Ovary (tissue), 9 donors: ENCODE data around the gene LEF1. TPM values are rescaled to one million over a fixed set of nuclear protein-coding genes. Genes with fewer than 3 reads are reported as not detected.

Experiments used
- DNase-seq, 5 donors: peaks; one replicate each; pipeline ENCODE4 v3.0.0-alpha.2; 2019 to 2020
- H3K27ac ChIP-seq, 2 donors: fragments of 200-600 bp; one replicate each; pipeline versions ENCODE4 v1.5.1 to v1.8.0; 2019 to 2022
- H3K27me3 ChIP-seq: fragments of 200-600 bp; one replicate; pipeline ENCODE4 v1.8.0; 2022
- H3K36me3 ChIP-seq: fragments of 200-600 bp; sonication (generic); one replicate; pipeline ENCODE4 v1.5.1; 2019
- H3K4me1 ChIP-seq: one replicate; pipeline ENCODE4 v1.8.1; 2013; ENCODE audit warnings: mild to moderate bottlenecking, moderate library complexity; ENCODE audit not compliant: insufficient read depth
- H3K4me3 ChIP-seq: fragments of 200-600 bp; sonication (generic); one replicate; pipeline ENCODE4 v1.5.1; 2017
- H3K9me3 ChIP-seq, 2 donors: fragments of 200-600 bp in 1 of 2; sonication (generic) in 1 of 2; one replicate each; pipeline versions ENCODE4 v1.5.1 to v1.8.1; 2013 to 2019; ENCODE audit warnings: mild to moderate bottlenecking in 1 of 2, moderate library complexity in 1 of 2
- CTCF ChIP-seq, 3 donors: fragments of 450-650 bp in 2 of 3; fragments of 200-600 bp in 1 of 3; IDR thresholded peaks; one replicate each; pipeline versions ENCODE4 v1.5.1 to v1.8.0; 2016 to 2022; ENCODE audit warnings: antibody characterized with exemption in 3 of 3, mild to moderate bottlenecking in 1 of 3
- EP300 ChIP-seq: sonication (generic); formaldehyde crosslinking; IDR thresholded peaks from one replicate; pipeline ENCODE4 v1.6.1; 2017; ENCODE audit warnings: antibody characterized with exemption
- POLR2A ChIP-seq: fragments of 450-650 bp; IDR thresholded peaks from one replicate; pipeline ENCODE4 v1.6.1; 2017; ENCODE audit warnings: antibody characterized with exemption, mild to moderate bottlenecking, moderate library complexity
- WGBS, 3 donors: extraction: QIAGEN DNeasy Blood & Tissue Kit in 1 of 3; methylation state at CpG; one replicate each; pipeline versions ENCODE4 v1.1.5 to v1.1.7; 2013 to 2017; 5-methylcytosine and 5-hydroxymethylcytosine counted together
- intact Hi-C, 4 donors: fragments of 100-400 bp; cut with DNase I; formaldehyde crosslinking; loops; one replicate each; pipeline versions ENCODE4 v1.11.0 to v1.15.1; 2022 to 2023
- polyA plus RNA-seq, 2 donors: library from polyadenylated mRNA; stranded (reverse); fragments of 200-250 nt in 1 of 2; fragments of 350-450 nt in 1 of 2; fragmentation: Illumina TruSeq in 1 of 2; extraction: RNeasy Lipid Tissue Mini Kit (QIAGEN cat#74804) in 1 of 2; gene quantifications; one replicate each; pipeline ENCODE4 v1.2.3, GENCODE V29; 2013 to 2014
- total RNA-seq, 7 donors: library from RNA; depleted of rRNA in 2 of 7; stranded (reverse); fragments of >200 nt in 2 of 7; fragmentation: NEBNext Ultra II Directional in 3 of 7; extraction: Animal tissue kit (Norgen Biotek cat#: 25700) in 3 of 7; gene quantifications; one replicate each; pipeline versions ENCODE4 v1.1.0 to v1.2.4, GENCODE V29; 2016 to 2023
- donor health status: DM: no; HTN: no; CAD: no; lungs with moderate emphysema.
- donor health status: DM: no; HTN: no; CAD: no.
- donor health status: Bipolar disorder and iron deficiency.
- donor health status: DM: yes; HTN: yes; CAD: no.
- donor health status: DM: no; HTN: no; CAD: no.
- donor health status: DM: yes; HTN: yes; CAD: no.

The LEF1 gene
- total and polyA plus RNA-seq, 9 donors: 1.8 to 30.1 (median 6.0) TPM

GRCh38 chr4:108188770-108189169 is 20.0 kb upstream of the LEF1 start:
- Histone ChIP-seq H3K4me1 (no peaks in the 10 kb centered on the region), H3K4me3 (no peak overlapping the region), H3K27ac (no peak overlapping the region), H3K36me3 (no peaks in the 10 kb centered on the region), H3K9me3 (no peaks in the 10 kb centered on the region), H3K27me3 (no peaks in the 10 kb centered on the region)
- DNase-seq: no peak
- TF ChIP-seq EP300: no peak
- TF ChIP-seq POLR2A: no peak
- TF ChIP-seq CTCF (IDR thresholded peaks at IDR 0.05): no peak
- intact Hi-C loops: no loop called here
- WGBS, 3 donors: 64 to 80% (median 69%) methylated on average over 2 of the region's 2 CpGs

- DNase-seq: no peak
- H3K9me3 ChIP-seq: no peaks in the 10 kb centered on the region
- intact Hi-C loops: no loop called here
- 82 to 91% (median 84%) methylated on average over 3 of the region's 3 CpGs for WGBS, 3 donors
- no peak overlapping the region for H3K27ac ChIP-seq
- H3K27me3 ChIP-seq: no peaks in the 10 kb centered on the region
- TF ChIP-seq CTCF (IDR thresholded peaks at IDR 0.05): no peak
- no peak for TF ChIP-seq EP300
- TF ChIP-seq POLR2A: no peak
- no peaks in the 10 kb centered on the region for H3K36me3 ChIP-seq
- no peak overlapping the region for H3K4me3 ChIP-seq
- no peaks in the 10 kb centered on the region for H3K4me1 ChIP-seq
Observed at GRCh38 chr4:108185252-108185651, 16.5 kb upstream of the LEF1 start.

GRCh38 chr4:108184453-108185049 is 15.8 kb upstream of the LEF1 start:
- Histone ChIP-seq H3K9me3 (no peaks in the 10 kb centered on the region), H3K36me3 (no peaks in the 10 kb centered on the region), H3K27ac (no peak overlapping the region), H3K4me3 (no peak overlapping the region), H3K4me1 (no peaks in the 10 kb centered on the region), H3K27me3 (no peaks in the 10 kb centered on the region)
- intact Hi-C loops: no loop called here
- no peak for DNase-seq
- WGBS, 3 donors: 75 to 96% (median 82%) methylated on average over 1 of the region's 1 CpG
- no peak for TF ChIP-seq POLR2A
- no peak for TF ChIP-seq EP300
- no peak for TF ChIP-seq CTCF (IDR thresholded peaks at IDR 0.05)

GRCh38 chr4:108181704-108182103 is 13.0 kb upstream of the LEF1 start:
- Histone ChIP-seq H3K4me3 (no peak overlapping the region), H3K36me3 (no peaks in the 10 kb centered on the region), H3K9me3 (no peaks in the 10 kb centered on the region), H3K27ac (no peak overlapping the region), H3K4me1 (no peaks in the 10 kb centered on the region), H3K27me3 (no peaks in the 10 kb centered on the region)
- intact Hi-C loops: no loop called here
- WGBS, 3 donors: 88 to 97% (median 94%) methylated on average over 2 of the region's 2 CpGs
- DNase-seq: no peak
- TF ChIP-seq EP300 (no peak), CTCF (IDR thresholded peaks at IDR 0.05) (no peak), POLR2A (no peak)
